ENCODE measurements around the gene PDE4D. TPM values are rescaled to one million over a fixed set of nuclear protein-coding genes. Genes with fewer than 3 reads are reported as not detected.

Gene PDE4D
- total and polyA plus RNA-seq, 3 experiments from 2014 or later = 5.6 to 18.3 (median 17.7) TPM

GRCh38 chr5:59722874-59723273 lies 170.7 kb downstream of the PDE4D start:
- Histone ChIP-seq H3K9me3 (ENCODE audit: low read length) (no peaks in the 10 kb centered on the region), H3K27ac (ENCODE audit: low read depth, low read length) (no peak overlapping the region), H3K27me3 (ENCODE audit: insufficient read depth, low read length, poor library complexity, severe bottlenecking) (no peaks in the 10 kb centered on the region), H3K4me3 (ENCODE audit: low read length) (no peak overlapping the region), H3K36me3 (ENCODE audit: insufficient read depth, low read length) (no peaks in the 10 kb centered on the region), H3K4me1 (ENCODE audit: insufficient read depth, low read length) (no peaks in the 10 kb centered on the region)
- Mint-ChIP-seq H3K4me1 (no peaks in the 10 kb centered on the region), H3K27me3 (no peaks in the 10 kb centered on the region), H3K27ac (no peak overlapping the region), H3K36me3 (no peaks in the 10 kb centered on the region), H3K4me3 (no peak overlapping the region), H3K9me3 (peaks cover 0 to 7% (median 0%) of the 10 kb centered on the region in 5 donors)
- CTCF ChIA-PET = no interaction called here
- no peak for DNase-seq
- POLR2A ChIA-PET = no interaction called here

- peaks cover 0 to 7% (median 0%) of the 10 kb centered on the region in 5 donors for H3K9me3 Mint-ChIP-seq
- H3K27me3 Mint-ChIP-seq = peaks cover 0 to 2% of the 10 kb centered on the region in 2 donors
- Histone ChIP-seq H3K27me3 (ENCODE audit: insufficient read depth, low read length, poor library complexity, severe bottlenecking) (no peaks in the 10 kb centered on the region), H3K9me3 (ENCODE audit: low read length) (no peaks in the 10 kb centered on the region), H3K27ac (ENCODE audit: low read depth, low read length) (no peak overlapping the region), H3K4me3 (ENCODE audit: low read length) (no peak overlapping the region), H3K36me3 (ENCODE audit: insufficient read depth, low read length) (no peaks in the 10 kb centered on the region), H3K4me1 (ENCODE audit: insufficient read depth, low read length) (no peaks in the 10 kb centered on the region)
- POLR2A ChIA-PET = no interaction called here
- H3K36me3 Mint-ChIP-seq = no peaks in the 10 kb centered on the region
- H3K4me1 Mint-ChIP-seq = no peaks in the 10 kb centered on the region
- H3K27ac Mint-ChIP-seq = no peak overlapping the region
- CTCF ChIA-PET = no interaction called here
- H3K4me3 Mint-ChIP-seq = no peak overlapping the region
- no peak for DNase-seq
Measured at GRCh38 chr5:59721741-59722140, 171.8 kb downstream of the PDE4D start.

- no peak overlapping the region for H3K27ac ChIP-seq (ENCODE audit: low read depth, low read length)
- no peak for DNase-seq
- Mint-ChIP-seq H3K9me3 (peaks cover 0 to 6% (median 0%) of the 10 kb centered on the region in 5 donors), H3K27ac (no peak overlapping the region), H3K4me3 (no peak overlapping the region), H3K27me3 (peaks cover 0 to 2% of the 10 kb centered on the region in 2 donors), H3K4me1 (no peaks in the 10 kb centered on the region), H3K36me3 (no peaks in the 10 kb centered on the region)
- POLR2A ChIA-PET = no interaction called here
- no peaks in the 10 kb centered on the region for H3K4me1 ChIP-seq (ENCODE audit: insufficient read depth, low read length)
- H3K4me3 ChIP-seq (ENCODE audit: low read length) = no peak overlapping the region
- H3K36me3 ChIP-seq (ENCODE audit: insufficient read depth, low read length) = no peaks in the 10 kb centered on the region
- CTCF ChIA-PET = interaction anchor here (1.0 kb wide), 1 partner anchor 12 kb away, joined by 3 read pairs; no protein-coding TSS in a partner anchor
- H3K27me3 ChIP-seq (ENCODE audit: insufficient read depth, low read length, poor library complexity, severe bottlenecking) = no peaks in the 10 kb centered on the region
- H3K9me3 ChIP-seq (ENCODE audit: low read length) = no peaks in the 10 kb centered on the region
Measured at GRCh38 chr5:59720063-59720462, 173.5 kb downstream of the PDE4D start.

GRCh38 chr5:59716966-59717500 lies 176.5 kb downstream of the PDE4D start:
- Histone ChIP-seq H3K27ac (ENCODE audit: low read depth, low read length) (no peak overlapping the region), H3K36me3 (ENCODE audit: insufficient read depth, low read length) (no peaks in the 10 kb centered on the region), H3K9me3 (ENCODE audit: low read length) (no peaks in the 10 kb centered on the region), H3K4me3 (ENCODE audit: low read length) (no peak overlapping the region), H3K27me3 (ENCODE audit: insufficient read depth, low read length, poor library complexity, severe bottlenecking) (no peaks in the 10 kb centered on the region), H3K4me1 (ENCODE audit: insufficient read depth, low read length) (no peaks in the 10 kb centered on the region)
- no peak overlapping the region for H3K4me3 Mint-ChIP-seq
- DNase-seq = no peak
- CTCF ChIA-PET = no interaction called here
- H3K36me3 Mint-ChIP-seq = no peaks in the 10 kb centered on the region
- H3K4me1 Mint-ChIP-seq = no peaks in the 10 kb centered on the region
- H3K27ac Mint-ChIP-seq = no peak overlapping the region
- peaks cover 0 to 2% of the 10 kb centered on the region in 2 donors for H3K27me3 Mint-ChIP-seq
- POLR2A ChIA-PET = no interaction called here
- peaks cover 0 to 10% (median 6%) of the 10 kb centered on the region in 5 donors for H3K9me3 Mint-ChIP-seq

- CTCF ChIA-PET = no interaction called here
- peaks cover 0 to 2% of the 10 kb centered on the region in 2 donors for H3K27me3 Mint-ChIP-seq
- DNase-seq = no peak
Measured at GRCh38 chr5:59716029-59716428, 177.5 kb downstream of the PDE4D start.

GRCh38 chr5:59715228-59715627 lies 178.3 kb downstream of the PDE4D start:
- Mint-ChIP-seq H3K4me1 (no peaks in the 10 kb centered on the region), H3K4me3 (no peak overlapping the region), H3K36me3 (no peaks in the 10 kb centered on the region), H3K9me3 (peaks cover 0 to 10% (median 6%) of the 10 kb centered on the region in 5 donors), H3K27ac (no peak overlapping the region), H3K27me3 (peaks cover 0 to 2% of the 10 kb centered on the region in 2 donors)
- H3K27me3 ChIP-seq (ENCODE audit: insufficient read depth, low read length, poor library complexity, severe bottlenecking) = no peaks in the 10 kb centered on the region
- no peak for DNase-seq
- no peaks in the 10 kb centered on the region for H3K36me3 ChIP-seq (ENCODE audit: insufficient read depth, low read length)
- ChIA-PET CTCF (no interaction called here), POLR2A (no interaction called here)
- H3K4me3 ChIP-seq (ENCODE audit: low read length) = no peak overlapping the region
- H3K9me3 ChIP-seq (ENCODE audit: low read length) = no peaks in the 10 kb centered on the region
- H3K4me1 ChIP-seq (ENCODE audit: insufficient read depth, low read length) = no peaks in the 10 kb centered on the region
- no peak overlapping the region for H3K27ac ChIP-seq (ENCODE audit: low read depth, low read length)

More at GRCh38 chr5:59716029-59716428, 177.5 kb downstream of the PDE4D start:
- Histone ChIP-seq H3K9me3 (ENCODE audit: low read length) (no peaks in the 10 kb centered on the region), H3K27me3 (ENCODE audit: insufficient read depth, low read length, poor library complexity, severe bottlenecking) (no peaks in the 10 kb centered on the region), H3K27ac (ENCODE audit: low read depth, low read length) (no peak overlapping the region), H3K4me3 (ENCODE audit: low read length) (no peak overlapping the region), H3K36me3 (ENCODE audit: insufficient read depth, low read length) (no peaks in the 10 kb centered on the region), H3K4me1 (ENCODE audit: insufficient read depth, low read length) (no peaks in the 10 kb centered on the region)
- Mint-ChIP-seq H3K4me1 (no peaks in the 10 kb centered on the region), H3K36me3 (no peaks in the 10 kb centered on the region), H3K9me3 (peaks cover 0 to 10% (median 6%) of the 10 kb centered on the region in 5 donors), H3K27ac (no peak overlapping the region), H3K4me3 (no peak overlapping the region)
- POLR2A ChIA-PET = no interaction called here

GRCh38 chr5:59713498-59713844 lies 180.1 kb downstream of the PDE4D start:
- Mint-ChIP-seq H3K9me3 (peaks cover 0 to 10% (median 6%) of the 10 kb centered on the region in 5 donors), H3K4me1 (no peaks in the 10 kb centered on the region), H3K27ac (no peak overlapping the region), H3K4me3 (no peak overlapping the region), H3K27me3 (peaks cover 0 to 2% of the 10 kb centered on the region in 2 donors), H3K36me3 (no peaks in the 10 kb centered on the region)
- H3K27me3 ChIP-seq (ENCODE audit: insufficient read depth, low read length, poor library complexity, severe bottlenecking) = no peaks in the 10 kb centered on the region
- H3K9me3 ChIP-seq (ENCODE audit: low read length) = no peaks in the 10 kb centered on the region
- H3K27ac ChIP-seq (ENCODE audit: low read depth, low read length) = no peak overlapping the region
- ChIA-PET POLR2A (no interaction called here), CTCF (no interaction called here)
- DNase-seq = no peak
- H3K36me3 ChIP-seq (ENCODE audit: insufficient read depth, low read length) = no peaks in the 10 kb centered on the region
- H3K4me1 ChIP-seq (ENCODE audit: insufficient read depth, low read length) = no peaks in the 10 kb centered on the region
- H3K4me3 ChIP-seq (ENCODE audit: low read length) = no peak overlapping the region

- Histone ChIP-seq H3K4me1 (ENCODE audit: insufficient read depth, low read length) (no peaks in the 10 kb centered on the region), H3K27me3 (ENCODE audit: insufficient read depth, low read length, poor library complexity, severe bottlenecking) (no peaks in the 10 kb centered on the region), H3K36me3 (ENCODE audit: insufficient read depth, low read length) (no peaks in the 10 kb centered on the region), H3K9me3 (ENCODE audit: low read length) (no peaks in the 10 kb centered on the region), H3K27ac (ENCODE audit: low read depth, low read length) (no peak overlapping the region), H3K4me3 (ENCODE audit: low read length) (no peak overlapping the region)
- Mint-ChIP-seq H3K36me3 (no peaks in the 10 kb centered on the region), H3K4me1 (no peaks in the 10 kb centered on the region), H3K27me3 (peaks cover 0 to 3% of the 10 kb centered on the region in 2 donors), H3K27ac (no peak overlapping the region), H3K9me3 (peaks cover 0 to 10% (median 6%) of the 10 kb centered on the region in 5 donors), H3K4me3 (no peak overlapping the region)
- CTCF ChIA-PET = no interaction called here
- POLR2A ChIA-PET = no interaction called here
- DNase-seq = peak in 1 of 5 donors; percentile 2
Measured at GRCh38 chr5:59712836-59713497, 180.6 kb downstream of the PDE4D start.
